H9 (cell line): ENCODE data around the gene SIN3A. TPM values are rescaled to one million over a fixed set of nuclear protein-coding genes. Genes with fewer than 3 reads are reported as not detected.

Source experiments
- DNase-seq: peaks from one replicate; pipeline ENCODE4 v3.0.0-alpha.2; 2017
- H2AFZ ChIP-seq: one replicate; pipeline ENCODE4 v1.6.1; 2013; ENCODE audit warnings: mild to moderate bottlenecking, low read length, control low read depth, moderate library complexity
- H2AK5ac ChIP-seq: 2 replicates; pipeline ENCODE4 v1.6.1; 2013; ENCODE audit warnings: low read length, control low read depth, mixed read lengths; ENCODE audit not compliant: insufficient read length
- H2BK120ac ChIP-seq: one replicate; pipeline ENCODE4 v1.6.1; 2013; ENCODE audit warnings: low read depth, mild to moderate bottlenecking, low read length, control low read depth, inconsistent platforms; ENCODE audit not compliant: poor library complexity, severe bottlenecking
- H2BK12ac ChIP-seq: 2 replicates; pipeline ENCODE4 v1.6.1; 2013; ENCODE audit warnings: low read length, control low read depth, mixed read lengths, low read depth; ENCODE audit not compliant: insufficient read length
- H2BK15ac ChIP-seq: 2 replicates; pipeline ENCODE4 v1.6.1; 2013; ENCODE audit warnings: low read depth, low read length, control low read depth
- H2BK20ac ChIP-seq: one replicate; pipeline ENCODE4 v1.6.1; 2013; ENCODE audit warnings: low read depth, mild to moderate bottlenecking, low read length, control low read depth, inconsistent platforms; ENCODE audit not compliant: poor library complexity, severe bottlenecking
- H2BK5ac ChIP-seq: 2 replicates; pipeline ENCODE4 v1.6.1; 2013; ENCODE audit warnings: low read length, control low read depth, mixed read lengths; ENCODE audit not compliant: insufficient read length
- H3K14ac ChIP-seq: 2 replicates; pipeline ENCODE4 v1.6.1; 2013; ENCODE audit warnings: low read length, control low read depth; ENCODE audit not compliant: insufficient read depth
- H3K18ac ChIP-seq: 2 replicates; pipeline ENCODE4 v1.6.1; 2013; ENCODE audit warnings: low read depth, mild to moderate bottlenecking, mixed read lengths, low read length, control low read depth; ENCODE audit not compliant: insufficient read length
- H3K23ac ChIP-seq: 2 replicates; pipeline ENCODE4 v1.6.1; 2013; ENCODE audit warnings: low read length, control low read depth, mixed read lengths, low read depth; ENCODE audit not compliant: insufficient read length
- H3K23me2 ChIP-seq: 2 replicates; pipeline ENCODE4 v1.6.1; 2013; ENCODE audit warnings: low read depth, mild to moderate bottlenecking, mixed read lengths, low read length, control low read depth; ENCODE audit not compliant: insufficient read length, poor library complexity, severe bottlenecking
- H3K27ac ChIP-seq: 2 replicates; pipeline ENCODE4 v1.5.1; 2013; ENCODE audit warnings: low read length, control low read depth, mixed read lengths, low read depth; ENCODE audit not compliant: insufficient read length
- H3K27me3 ChIP-seq: 2 replicates; pipeline ENCODE4 v1.6.1; 2013; ENCODE audit warnings: low read length, control low read depth, inconsistent platforms; ENCODE audit not compliant: insufficient read depth
- H3K4ac ChIP-seq: 2 replicates; pipeline ENCODE4 v1.6.1; 2013; ENCODE audit warnings: low read depth, mild to moderate bottlenecking, control low read depth, inconsistent platforms, low read length, moderate library complexity
- H3K4me1 ChIP-seq: 2 replicates; pipeline ENCODE4 v1.6.1; 2013; ENCODE audit warnings: low read length, control low read depth, inconsistent platforms; ENCODE audit not compliant: insufficient read depth
- H3K4me2 ChIP-seq: 2 replicates; pipeline ENCODE4 v1.6.1; 2013; ENCODE audit warnings: low read length, control low read depth, mixed read lengths; ENCODE audit not compliant: insufficient read length, insufficient read depth
- H3K56ac ChIP-seq: 2 replicates; pipeline ENCODE4 v1.6.1; 2013; ENCODE audit warnings: low read depth, mild to moderate bottlenecking, mixed read lengths, low read length, control low read depth; ENCODE audit not compliant: insufficient read length
- H3K79me1 ChIP-seq: 2 replicates; pipeline ENCODE4 v1.6.1; 2013; ENCODE audit warnings: low read depth, mild to moderate bottlenecking, moderate library complexity, low read length, control low read depth, inconsistent platforms; ENCODE audit not compliant: insufficient read depth, poor library complexity, severe bottlenecking
- H3K79me2 ChIP-seq: 2 replicates; pipeline ENCODE4 v1.6.1; 2013; ENCODE audit warnings: low read length, control low read depth, inconsistent platforms; ENCODE audit not compliant: insufficient read depth
- H3K9ac ChIP-seq: 2 replicates; pipeline ENCODE4 v1.6.1; 2013; ENCODE audit warnings: low read length, control low read depth, mixed read lengths; ENCODE audit not compliant: insufficient read length; ENCODE audit errors: extremely low read depth
- H3K9me3 ChIP-seq: one replicate; pipeline ENCODE4 v1.6.1; 2013; ENCODE audit warnings: low read depth, low read length, inconsistent platforms; ENCODE audit not compliant: control insufficient read depth
- H3T11ph ChIP-seq: one replicate; pipeline ENCODE4 v1.6.1; 2013; ENCODE audit warnings: mild to moderate bottlenecking, low read length, control low read depth, inconsistent platforms
- H4K20me1 ChIP-seq: one replicate; pipeline ENCODE4 v1.6.1; 2013; ENCODE audit not compliant: control insufficient read depth, insufficient read length, insufficient read depth
- H4K5ac ChIP-seq: 2 replicates; pipeline ENCODE4 v1.6.1; 2013; ENCODE audit warnings: low read depth, mild to moderate bottlenecking, mixed read lengths, low read length, control low read depth; ENCODE audit not compliant: insufficient read length
- H4K8ac ChIP-seq: replicated peaks from 2 replicates; pipeline ENCODE4 v1.6.1; 2013; ENCODE audit warnings: low read length, control low read depth, mixed read lengths, low read depth; ENCODE audit not compliant: insufficient read length
- H4K91ac ChIP-seq: 2 replicates; pipeline ENCODE4 v1.6.1; 2013; ENCODE audit warnings: low read depth, mild to moderate bottlenecking, moderate library complexity, mixed read lengths, low read length, control low read depth; ENCODE audit not compliant: insufficient read length
- H3K27ac Mint-ChIP-seq, 3 experiments: 2 replicates in 2 of 3; 3 replicates in 1 of 3; pipeline ENCODE4 v1.8.0; 2020 to 2021; ENCODE audit warnings: mixed read lengths in 3 of 3, mild to moderate bottlenecking in 1 of 3, moderate library complexity in 1 of 3
- H3K27me3 Mint-ChIP-seq: 2 replicates; pipeline ENCODE4 v1.8.0; 2021; ENCODE audit warnings: low read depth, mild to moderate bottlenecking, moderate library complexity, mixed read lengths
- H3K36me3 Mint-ChIP-seq, 3 experiments: 2 replicates in 2 of 3; 3 replicates in 1 of 3; pipeline ENCODE4 v1.8.0; 2020 to 2021; ENCODE audit warnings: low read depth in 3 of 3, mixed read lengths in 3 of 3; ENCODE audit not compliant: insufficient read depth in 1 of 3
- H3K4me1 Mint-ChIP-seq, 2 experiments: 2 replicates each; pipeline ENCODE4 v1.8.0; 2020; ENCODE audit warnings: mixed read lengths in 2 of 2
- H3K4me3 Mint-ChIP-seq, 2 experiments: 2 replicates in 1 of 2; 3 replicates in 1 of 2; pipeline ENCODE4 v1.8.0; 2020 to 2021; ENCODE audit warnings: mild to moderate bottlenecking in 2 of 2, mixed read lengths in 2 of 2, moderate library complexity in 1 of 2
- H3K9me3 Mint-ChIP-seq, 2 experiments: 2 replicates in 1 of 2; 3 replicates in 1 of 2; pipeline ENCODE4 v1.8.0; 2020; ENCODE audit warnings: mild to moderate bottlenecking in 2 of 2, mixed read lengths in 2 of 2, moderate library complexity in 1 of 2
- CTCF ChIP-seq: fragments of 200-600 bp; sonication (generic); conservative IDR thresholded peaks from 3 replicates; pipeline ENCODE4 v1.8.0; 2021; ENCODE audit warnings: antibody characterized with exemption, mild to moderate bottlenecking
- WGBS: extraction: QIAGEN DNeasy Blood & Tissue Kit; methylation state at CpG from one replicate; pipeline ENCODE4 v1.1.7; 2013; ENCODE audit warnings: missing lambda C conversion rate, low lambda C conversion rate, mixed read lengths; ENCODE audit not compliant: insufficient read length; ENCODE audit errors: extremely low coverage; 5-methylcytosine and 5-hydroxymethylcytosine counted together
- total RNA-seq: library from RNA; stranded (reverse); gene quantifications from 2 replicates; pipeline ENCODE4 v1.2.1, GENCODE V29; 2021

The SIN3A gene
- total RNA-seq, 1 experiment from 2014 or later = 102 TPM

- H3K27ac Mint-ChIP-seq = peak overlapping the region; percentile 99 to 100 (median 100)
- H3K27me3 Mint-ChIP-seq = peaks cover 4% of the 10 kb centered on the region
- no peaks in the 10 kb centered on the region for H3K79me1 ChIP-seq
- peak; percentile 99 for DNase-seq
- H2BK12ac ChIP-seq = no peak overlapping the region
- H3K9me3 Mint-ChIP-seq = no peaks in the 10 kb centered on the region; a peak in 1 of 5 replicates
- H3K27me3 ChIP-seq = no peaks in the 10 kb centered on the region
- H2AK5ac ChIP-seq = no peak overlapping the region
- no peak overlapping the region for H4K91ac ChIP-seq
- peaks cover 10% of the 10 kb centered on the region; the same call in 1 of the 2 replicates for H3K79me2 ChIP-seq
- no CpG with 5 or more reads among the region's 57 CpGs for WGBS
- H3K23me2 ChIP-seq = peaks cover 22% of the 10 kb centered on the region
- H2BK5ac ChIP-seq = peak overlapping the region; percentile 36
- no peak overlapping the region for H4K8ac ChIP-seq
- peak overlapping the region; percentile 84 for H3K14ac ChIP-seq
- H2BK15ac ChIP-seq = no peak overlapping the region
- peak overlapping the region; percentile 61 for H3K18ac ChIP-seq
- H4K20me1 ChIP-seq = no peaks in the 10 kb centered on the region
- TF ChIP-seq CTCF = no peak
- H3K56ac ChIP-seq = no peak overlapping the region
- peak overlapping the region; percentile 79 for H3K9ac ChIP-seq
- no peaks in the 10 kb centered on the region for H3K4me1 ChIP-seq
- H3K4me1 Mint-ChIP-seq = peaks cover 23 to 30% of the 10 kb centered on the region in 2 experiments
- H3K36me3 Mint-ChIP-seq = no peaks in the 10 kb centered on the region
- H2BK20ac ChIP-seq = no peak overlapping the region
- H3K23ac ChIP-seq = no peak overlapping the region
- peak overlapping the region; percentile 84 for H3K27ac ChIP-seq
- peak overlapping the region; percentile 89 for H3K4me2 ChIP-seq
- no peak overlapping the region for H3T11ph ChIP-seq
- H3K4me3 Mint-ChIP-seq = peak overlapping the region; percentile 89 to 95
- H4K5ac ChIP-seq = no peak overlapping the region
- peak overlapping the region; percentile 79; the same call in 1 of the 2 replicates for H3K4ac ChIP-seq
- H2AFZ ChIP-seq = no peak overlapping the region
- H2BK120ac ChIP-seq = peak overlapping the region; percentile 82
- no peaks in the 10 kb centered on the region for H3K9me3 ChIP-seq
These were observed 2.4 kb upstream of the SIN3A start for GRCh38 chr15:75453703-75454470.
